HG03139 (cell line): ENCODE measurements around the gene MC1R.
"Not testable (repeated sequence)": the region's sequence is repeated elsewhere in the genome, so short reads cannot be mapped to it uniquely, and the experiment has no call there.

Source experiments
- ATAC-seq: cut with Tn5 transposase; IDR thresholded peaks from one replicate; pipeline ENCODE4 v1.9.1; 2021; ENCODE audit not compliant: unreplicated experiment

The MC1R gene

GRCh38 chr16:89934019-89934418, 15.4 kb downstream of the MC1R start:
- not testable (repeated sequence) for ATAC-seq

- no peak for ATAC-seq
These were observed 16.2 kb downstream of the MC1R start for GRCh38 chr16:89934611-89935553.

DNA sequence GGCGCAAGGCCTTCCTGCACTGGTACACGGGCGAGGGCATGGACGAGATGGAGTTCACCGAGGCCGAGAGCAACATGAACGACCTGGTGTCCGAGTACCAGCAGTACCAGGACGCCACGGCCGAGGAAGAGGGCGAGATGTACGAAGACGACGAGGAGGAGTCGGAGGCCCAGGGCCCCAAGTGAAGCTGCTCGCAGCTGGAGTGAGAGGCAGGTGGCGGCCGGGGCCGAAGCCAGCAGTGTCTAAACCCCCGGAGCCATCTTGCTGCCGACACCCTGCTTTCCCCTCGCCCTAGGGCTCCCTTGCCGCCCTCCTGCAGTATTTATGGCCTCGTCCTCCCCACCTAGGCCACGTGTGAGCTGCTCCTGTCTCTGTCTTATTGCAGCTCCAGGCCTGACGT, 17.0 kb downstream of the MC1R start:
- not testable (repeated sequence) for ATAC-seq

GRCh38 chr16:89936034-89936433, 17.4 kb downstream of the MC1R start:
- no peak for ATAC-seq

DNA sequence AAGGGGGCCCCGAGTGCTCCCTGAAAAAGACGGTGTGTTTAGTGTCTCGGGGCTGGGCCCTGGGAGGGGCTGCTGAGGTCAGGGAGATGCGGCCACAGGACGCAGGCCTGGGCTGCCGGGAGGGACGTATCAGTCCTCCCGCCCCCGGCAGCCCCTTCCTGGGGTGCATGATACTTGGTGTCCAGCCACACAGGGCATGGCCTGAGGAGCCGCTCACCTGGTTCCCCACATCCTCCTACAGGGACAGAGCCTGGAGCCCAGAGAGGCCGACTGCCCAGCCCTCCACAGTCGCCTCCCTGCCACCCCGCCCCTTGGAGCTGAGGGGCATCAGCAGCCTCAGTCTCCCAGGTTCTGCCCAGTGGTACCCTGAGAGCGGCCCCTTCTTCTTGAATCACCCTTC, 17.8 kb downstream of the MC1R start:
- ATAC-seq = no peak

GRCh38 chr16:89936981-89937380, 18.3 kb downstream of the MC1R start:
- no peak for ATAC-seq

DNA sequence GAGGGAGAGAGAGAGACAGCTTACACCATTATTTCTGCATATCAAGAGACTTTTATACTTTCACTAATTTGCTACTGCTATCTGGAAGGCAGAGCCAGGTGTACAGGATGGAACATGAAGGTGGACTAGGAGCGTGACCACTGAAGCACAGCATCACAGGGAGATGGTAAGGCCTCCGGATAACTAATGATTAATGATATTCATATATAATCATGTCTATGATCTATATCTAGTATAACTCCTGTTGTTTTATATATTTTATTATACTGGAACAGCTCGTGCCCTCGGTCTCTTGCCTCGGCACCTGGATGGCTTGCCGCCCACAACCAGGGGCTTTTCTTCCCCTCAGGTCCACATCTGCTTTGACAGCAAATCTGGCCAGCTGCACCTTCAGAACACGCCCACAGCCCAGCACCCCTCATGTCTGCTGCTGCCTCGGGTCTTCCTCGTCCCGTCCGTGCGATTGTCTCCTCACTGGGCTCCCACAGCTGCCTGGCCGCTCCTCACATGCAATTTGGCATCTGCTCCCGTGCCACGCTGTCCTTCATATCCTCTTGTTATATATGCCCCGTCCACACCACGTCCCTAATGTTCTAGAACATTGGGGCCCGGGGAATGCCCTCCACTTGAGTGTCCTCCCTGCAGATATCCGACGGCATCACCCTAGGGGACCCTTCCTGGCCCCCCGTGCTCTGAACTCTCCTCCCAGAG, 19.7 kb downstream of the MC1R start:
- no peak for ATAC-seq

DNA sequence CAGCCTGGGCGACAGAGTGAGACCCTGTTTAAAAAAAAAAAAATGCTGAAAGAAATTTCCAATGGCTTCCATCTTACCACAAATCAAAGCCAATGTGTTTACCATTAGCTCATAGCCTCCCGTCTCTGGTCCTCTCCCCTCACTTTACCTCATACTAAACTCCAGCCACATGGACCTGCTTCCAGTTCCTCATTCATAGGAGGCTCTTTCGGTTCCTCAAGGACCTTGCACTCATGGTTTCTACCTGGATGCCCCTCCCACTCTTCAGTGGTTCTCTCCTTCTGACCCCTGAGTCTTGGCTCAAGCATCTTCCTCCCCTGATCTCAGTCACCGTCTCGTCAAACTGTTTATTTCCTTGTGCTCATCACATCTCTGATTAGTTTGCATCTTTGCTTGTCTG, 26.1 kb downstream of the MC1R start:
- ATAC-seq = no peak

- ATAC-seq = no peak
These were observed 27.0 kb downstream of the MC1R start for GRCh38 chr16:89945654-89946053.

DNA sequence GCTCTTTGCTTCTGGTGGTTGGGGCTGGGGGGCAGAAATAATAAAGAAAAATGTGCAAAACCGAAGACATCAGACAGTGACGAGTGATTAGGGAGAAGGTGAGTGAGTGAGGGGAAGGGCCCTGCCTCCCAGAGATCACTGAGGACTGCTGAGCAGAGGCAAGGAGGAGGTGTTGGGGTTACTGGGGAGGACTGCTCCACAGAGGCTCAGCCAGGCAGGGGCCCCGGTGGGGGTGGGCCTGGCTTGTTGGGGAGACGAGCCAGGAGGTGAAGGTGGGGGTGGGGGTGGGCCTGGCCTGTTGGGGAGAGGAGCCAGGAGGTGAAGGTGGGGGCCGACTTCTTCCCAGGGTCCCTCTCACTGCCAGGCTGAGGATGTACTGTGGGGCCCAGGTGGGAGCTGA, 27.9 kb downstream of the MC1R start:
- ATAC-seq = no peak

- no peak for ATAC-seq
These were observed 30.6 kb downstream of the MC1R start for GRCh38 chr16:89949121-89949742.

- no peak for ATAC-seq
These were observed 31.1 kb downstream of the MC1R start for GRCh38 chr16:89949756-89950155.

- no peak for ATAC-seq
These were observed 32.8 kb downstream of the MC1R start for GRCh38 chr16:89951509-89951908.

- no peak for ATAC-seq
These were observed 33.4 kb downstream of the MC1R start for GRCh38 chr16:89952049-89952448.

- ATAC-seq = no peak
These were observed 33.9 kb downstream of the MC1R start for GRCh38 chr16:89952551-89952950.

DNA sequence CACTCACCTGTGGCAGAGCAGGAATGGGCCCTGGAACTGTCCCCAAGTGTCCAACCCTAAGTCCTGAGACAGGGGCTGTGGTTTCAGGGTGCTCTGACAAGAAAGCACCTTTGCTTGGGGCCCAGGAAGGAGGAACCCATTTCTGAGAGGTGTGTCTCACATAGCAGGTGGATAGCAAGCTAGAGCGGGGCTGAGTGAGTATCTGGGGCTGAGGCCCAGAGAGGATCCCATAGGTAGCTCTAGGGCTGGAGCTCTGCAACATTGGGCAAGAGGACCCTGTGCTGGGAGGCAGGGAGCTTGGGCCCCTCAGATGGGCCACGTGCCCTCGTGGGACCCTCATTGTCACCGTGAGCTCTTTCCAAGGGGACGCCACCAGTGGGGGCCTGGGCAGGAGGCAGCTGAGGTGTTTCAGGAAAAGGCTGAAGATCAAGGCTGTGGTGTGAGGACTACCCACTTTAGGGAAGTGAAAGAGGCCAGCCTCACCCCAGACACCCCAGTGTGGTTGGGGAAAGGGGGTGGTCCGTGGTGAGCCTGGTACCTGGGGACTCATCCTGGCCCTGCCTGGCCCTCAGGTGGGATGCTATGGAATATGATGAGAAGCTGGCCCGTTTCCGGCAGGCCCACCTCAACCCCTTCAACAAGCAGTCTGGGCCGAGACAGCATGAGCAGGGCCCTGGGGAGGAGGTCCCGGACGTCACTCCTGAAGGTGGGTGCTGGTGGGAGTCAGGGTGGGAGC, 35.2 kb downstream of the MC1R start:
- ATAC-seq = peak; percentile 53

DNA sequence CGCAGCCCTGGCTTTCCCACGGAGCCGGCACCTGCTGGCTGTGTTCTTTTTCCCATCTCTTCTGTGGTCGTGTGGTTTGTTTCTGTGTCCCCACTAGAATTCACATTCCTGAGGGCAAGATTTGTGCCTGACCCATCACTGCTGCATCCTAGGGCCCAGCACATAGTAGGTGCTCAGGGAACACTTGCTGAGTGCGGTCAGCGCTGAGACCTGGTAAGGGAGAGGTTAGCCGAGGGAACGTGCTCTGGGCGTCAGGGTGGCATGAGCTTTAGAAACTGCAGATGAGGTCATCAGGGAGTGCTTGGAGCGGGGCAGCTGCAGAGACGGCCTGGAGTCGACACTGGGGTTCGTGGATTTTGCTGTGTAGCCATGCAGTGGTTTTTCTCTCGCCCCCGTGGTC, 35.8 kb downstream of the MC1R start:
- no peak for ATAC-seq

GRCh38 chr16:89955001-89955685, 36.5 kb downstream of the MC1R start:
- ATAC-seq = no peak

- no peak for ATAC-seq
These were observed 38.0 kb downstream of the MC1R start for GRCh38 chr16:89956505-89957215.
